Chondrocyte (in vitro differentiated cells): Measurements from ENCODE around the gene SETBP1. TPM values are rescaled to one million over a fixed set of nuclear protein-coding genes. Genes with fewer than 3 reads are reported as not detected.

ENCODE experiments used
- DNase-seq: peaks from one replicate; pipeline ENCODE4 v3.0.0; 2021; ENCODE audit warnings: mixed read lengths, low spot score
- H3K27ac Mint-ChIP-seq: one replicate; pipeline ENCODE4 v1.8.0; 2021; ENCODE audit warnings: mild to moderate bottlenecking, moderate library complexity, mixed read lengths; ENCODE audit not compliant: unreplicated experiment
- H3K27me3 Mint-ChIP-seq: 2 replicates; pipeline ENCODE4 v1.8.0; 2021; ENCODE audit warnings: low read depth, mixed read lengths
- H3K36me3 Mint-ChIP-seq: 2 replicates; pipeline ENCODE4 v1.8.0; 2021; ENCODE audit warnings: low read depth, mixed read lengths
- H3K4me1 Mint-ChIP-seq: 2 replicates; pipeline ENCODE4 v1.8.0; 2021; ENCODE audit warnings: low read depth, mild to moderate bottlenecking, mixed read lengths
- H3K4me3 Mint-ChIP-seq: one replicate; pipeline ENCODE4 v1.8.0; 2021; ENCODE audit warnings: mild to moderate bottlenecking, moderate library complexity, mixed read lengths; ENCODE audit not compliant: unreplicated experiment
- H3K9me3 Mint-ChIP-seq: 2 replicates; pipeline ENCODE4 v1.8.0; 2021; ENCODE audit warnings: low read depth, mixed read lengths
- total RNA-seq: library from RNA; stranded (reverse); gene quantifications from 3 replicates; pipeline ENCODE4 v1.2.1, GENCODE V29; 2021
- TF ChIP-seq, protein P1 (sequence below): fragments of 200-600 bp; sonication (generic); IDR thresholded peaks from 2 replicates; pipeline ENCODE4 v1.5.0; 2021; ENCODE audit warnings: antibody characterized with exemption, mild to moderate bottlenecking, moderate library complexity

SETBP1 gene
- total RNA-seq, 1 donor from 2014 or later: 29.3 TPM

DNA sequence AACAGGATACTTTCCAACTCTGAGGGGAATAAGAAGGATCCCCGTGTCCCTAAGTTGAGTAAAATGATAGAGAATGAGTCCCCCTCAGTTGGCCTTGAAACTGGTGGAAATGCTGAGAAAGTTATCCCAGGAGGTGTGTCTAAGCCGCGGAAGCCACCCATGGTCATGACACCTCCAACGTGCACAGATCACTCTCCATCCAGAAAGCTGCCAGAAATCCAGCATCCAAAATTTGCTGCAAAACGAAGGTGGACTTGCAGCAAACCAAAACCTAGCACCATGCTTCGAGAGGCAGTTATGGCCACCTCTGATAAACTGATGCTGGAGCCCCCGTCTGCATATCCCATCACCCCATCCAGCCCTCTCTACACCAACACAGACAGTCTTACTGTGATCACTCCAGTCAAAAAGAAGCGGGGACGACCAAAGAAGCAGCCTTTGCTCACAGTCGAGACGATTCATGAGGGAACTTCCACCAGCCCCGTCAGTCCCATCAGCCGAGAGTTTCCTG is 270.1 kb downstream of the SETBP1 start:
- H3K27ac Mint-ChIP-seq: no peak overlapping the region
- H3K27me3 Mint-ChIP-seq: no peaks in the 10 kb centered on the region

DNA sequence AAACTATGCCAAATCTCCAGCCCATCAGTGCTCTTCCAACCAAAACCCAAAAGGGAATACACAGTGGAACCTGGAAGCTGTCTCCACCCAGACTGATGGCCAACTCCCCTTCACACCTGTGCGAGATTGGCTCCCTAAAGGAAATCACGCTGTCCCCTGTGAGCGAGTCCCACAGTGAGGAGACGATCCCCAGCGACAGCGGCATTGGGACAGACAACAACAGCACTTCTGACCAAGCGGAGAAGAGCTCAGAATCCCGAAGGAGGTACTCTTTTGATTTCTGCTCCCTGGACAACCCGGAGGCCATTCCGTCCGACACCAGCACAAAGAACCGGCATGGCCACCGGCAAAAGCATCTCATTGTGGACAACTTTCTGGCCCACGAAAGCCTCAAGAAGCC is 271.1 kb downstream of the SETBP1 start:
- peaks cover under 1% of the 10 kb centered on the region for H3K4me1 Mint-ChIP-seq
- no peaks in the 10 kb centered on the region for H3K9me3 Mint-ChIP-seq
- H3K27ac Mint-ChIP-seq: no peak overlapping the region
- TF ChIP-seq, protein P1, sequence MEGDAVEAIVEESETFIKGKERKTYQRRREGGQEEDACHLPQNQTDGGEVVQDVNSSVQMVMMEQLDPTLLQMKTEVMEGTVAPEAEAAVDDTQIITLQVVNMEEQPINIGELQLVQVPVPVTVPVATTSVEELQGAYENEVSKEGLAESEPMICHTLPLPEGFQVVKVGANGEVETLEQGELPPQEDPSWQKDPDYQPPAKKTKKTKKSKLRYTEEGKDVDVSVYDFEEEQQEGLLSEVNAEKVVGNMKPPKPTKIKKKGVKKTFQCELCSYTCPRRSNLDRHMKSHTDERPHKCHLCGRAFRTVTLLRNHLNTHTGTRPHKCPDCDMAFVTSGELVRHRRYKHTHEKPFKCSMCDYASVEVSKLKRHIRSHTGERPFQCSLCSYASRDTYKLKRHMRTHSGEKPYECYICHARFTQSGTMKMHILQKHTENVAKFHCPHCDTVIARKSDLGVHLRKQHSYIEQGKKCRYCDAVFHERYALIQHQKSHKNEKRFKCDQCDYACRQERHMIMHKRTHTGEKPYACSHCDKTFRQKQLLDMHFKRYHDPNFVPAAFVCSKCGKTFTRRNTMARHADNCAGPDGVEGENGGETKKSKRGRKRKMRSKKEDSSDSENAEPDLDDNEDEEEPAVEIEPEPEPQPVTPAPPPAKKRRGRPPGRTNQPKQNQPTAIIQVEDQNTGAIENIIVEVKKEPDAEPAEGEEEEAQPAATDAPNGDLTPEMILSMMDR: no peak
- DNase-seq: no peak
- H3K4me3 Mint-ChIP-seq: no peak overlapping the region
- H3K27me3 Mint-ChIP-seq: no peaks in the 10 kb centered on the region
- H3K36me3 Mint-ChIP-seq: peaks cover 39% of the 10 kb centered on the region

More for the DNA sequence above, 270.1 kb downstream of the SETBP1 start:
- DNase-seq: no peak
- Mint-ChIP-seq H3K36me3 (peaks cover 39% of the 10 kb centered on the region), H3K4me1 (no peaks in the 10 kb centered on the region), H3K9me3 (no peaks in the 10 kb centered on the region), H3K4me3 (no peak overlapping the region)
- TF ChIP-seq, protein P1: no peak

- no peak for DNase-seq
- no peaks in the 10 kb centered on the region for H3K9me3 Mint-ChIP-seq
- no peak overlapping the region for H3K27ac Mint-ChIP-seq
- peaks cover 41% of the 10 kb centered on the region for H3K36me3 Mint-ChIP-seq
- peaks cover 26% of the 10 kb centered on the region for H3K4me1 Mint-ChIP-seq
- no peak overlapping the region for H3K4me3 Mint-ChIP-seq
- TF ChIP-seq, protein P1: no peak
- H3K27me3 Mint-ChIP-seq: no peaks in the 10 kb centered on the region
These were observed 273.6 kb downstream of the SETBP1 start for GRCh38 chr18:44954257-44954656.

DNA sequence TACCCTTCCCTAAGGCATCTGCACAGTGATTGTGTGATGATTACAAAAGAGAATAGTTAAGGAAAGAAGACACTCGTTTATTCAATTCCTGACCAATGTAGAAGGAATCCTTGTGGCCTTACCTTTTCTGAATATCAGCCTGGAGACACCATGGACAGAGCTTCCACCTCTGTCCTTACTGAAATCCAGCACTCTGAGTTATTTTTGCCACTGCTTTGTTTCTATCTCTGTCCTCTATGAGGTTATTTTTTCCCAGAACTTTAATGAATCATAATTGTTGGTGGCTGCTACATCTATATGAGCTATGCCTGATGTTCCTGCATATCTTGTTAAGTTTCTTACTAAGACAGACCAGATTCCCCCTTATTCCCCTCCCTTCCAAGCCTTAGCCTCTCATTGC is 275.1 kb downstream of the SETBP1 start:
- peaks cover 28% of the 10 kb centered on the region for H3K36me3 Mint-ChIP-seq
- H3K4me3 Mint-ChIP-seq: no peak overlapping the region

DNA sequence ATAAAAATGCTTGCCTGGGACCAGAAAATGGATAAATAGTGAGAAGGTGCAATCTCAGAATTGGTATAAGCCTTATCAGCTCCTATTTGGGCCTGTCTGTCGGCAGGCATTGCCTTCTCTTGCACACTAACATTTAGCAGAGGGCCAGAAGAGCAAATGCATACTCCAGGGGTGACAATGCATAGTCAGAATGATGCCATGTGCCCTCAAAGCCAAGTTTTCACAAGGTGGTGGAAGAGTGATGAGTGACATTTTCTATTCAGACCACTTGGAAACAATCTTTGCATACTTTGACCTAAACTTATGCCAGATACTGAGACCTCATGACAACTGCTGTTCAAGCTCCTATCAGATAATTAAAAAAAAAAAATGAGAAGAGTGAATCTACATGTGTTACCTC is 276.3 kb downstream of the SETBP1 start:
- Mint-ChIP-seq H3K36me3 (peaks cover 24% of the 10 kb centered on the region), H3K27me3 (no peaks in the 10 kb centered on the region)

More for the DNA sequence above, 275.1 kb downstream of the SETBP1 start:
- DNase-seq: no peak
- no peaks in the 10 kb centered on the region for H3K27me3 Mint-ChIP-seq
- H3K4me1 Mint-ChIP-seq: peaks cover 26% of the 10 kb centered on the region
- TF ChIP-seq, protein P1: no peak
- H3K27ac Mint-ChIP-seq: no peak overlapping the region
- no peaks in the 10 kb centered on the region for H3K9me3 Mint-ChIP-seq

More for the DNA sequence above, 276.3 kb downstream of the SETBP1 start:
- TF ChIP-seq, protein P1: no peak
- Mint-ChIP-seq H3K27ac (no peak overlapping the region), H3K9me3 (no peaks in the 10 kb centered on the region), H3K4me1 (peaks cover 26% of the 10 kb centered on the region), H3K4me3 (no peak overlapping the region)
- DNase-seq: no peak
